ENCODE data around the gene KIR3DL1. TPM values are rescaled to one million over a fixed set of nuclear protein-coding genes. Genes with fewer than 3 reads are reported as not detected.
"Not testable (repeated sequence)": the region's sequence is repeated elsewhere in the genome, so short reads cannot be mapped to it uniquely, and the experiment has no call there.

The KIR3DL1 gene
- total RNA-seq, 1 donor from 2014 or later: not detected

DNA sequence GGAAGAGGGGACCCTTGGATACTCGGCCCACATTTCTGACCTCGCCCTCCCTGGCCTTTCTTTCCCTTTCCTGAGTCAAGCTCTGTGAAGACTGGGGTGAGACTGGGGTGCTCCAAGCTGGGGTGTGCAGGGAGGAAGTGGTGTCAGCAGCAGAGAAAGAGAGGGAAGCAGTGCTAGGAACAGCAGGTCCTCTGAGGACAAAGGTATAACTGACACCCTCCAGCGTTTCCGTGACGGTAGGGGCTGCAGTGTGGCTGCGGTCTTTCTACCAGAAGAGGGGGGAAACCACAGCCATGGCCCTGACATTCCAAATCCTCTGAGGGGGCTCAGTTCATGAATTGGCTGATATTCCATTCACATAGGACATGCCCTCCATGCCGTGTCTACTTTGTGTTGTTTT is 35.1 kb downstream of the KIR3DL1 start:
- H3K4me3 ChIP-seq (ENCODE audit: low read depth, low read length): no peak overlapping the region
- DNase-seq (ENCODE audit: low read depth): no peak
- TF ChIP-seq, protein P1, sequence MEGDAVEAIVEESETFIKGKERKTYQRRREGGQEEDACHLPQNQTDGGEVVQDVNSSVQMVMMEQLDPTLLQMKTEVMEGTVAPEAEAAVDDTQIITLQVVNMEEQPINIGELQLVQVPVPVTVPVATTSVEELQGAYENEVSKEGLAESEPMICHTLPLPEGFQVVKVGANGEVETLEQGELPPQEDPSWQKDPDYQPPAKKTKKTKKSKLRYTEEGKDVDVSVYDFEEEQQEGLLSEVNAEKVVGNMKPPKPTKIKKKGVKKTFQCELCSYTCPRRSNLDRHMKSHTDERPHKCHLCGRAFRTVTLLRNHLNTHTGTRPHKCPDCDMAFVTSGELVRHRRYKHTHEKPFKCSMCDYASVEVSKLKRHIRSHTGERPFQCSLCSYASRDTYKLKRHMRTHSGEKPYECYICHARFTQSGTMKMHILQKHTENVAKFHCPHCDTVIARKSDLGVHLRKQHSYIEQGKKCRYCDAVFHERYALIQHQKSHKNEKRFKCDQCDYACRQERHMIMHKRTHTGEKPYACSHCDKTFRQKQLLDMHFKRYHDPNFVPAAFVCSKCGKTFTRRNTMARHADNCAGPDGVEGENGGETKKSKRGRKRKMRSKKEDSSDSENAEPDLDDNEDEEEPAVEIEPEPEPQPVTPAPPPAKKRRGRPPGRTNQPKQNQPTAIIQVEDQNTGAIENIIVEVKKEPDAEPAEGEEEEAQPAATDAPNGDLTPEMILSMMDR (conservative IDR thresholded peaks at IDR 0.05; ENCODE audit: low read depth, low read length): no peak

DNA sequence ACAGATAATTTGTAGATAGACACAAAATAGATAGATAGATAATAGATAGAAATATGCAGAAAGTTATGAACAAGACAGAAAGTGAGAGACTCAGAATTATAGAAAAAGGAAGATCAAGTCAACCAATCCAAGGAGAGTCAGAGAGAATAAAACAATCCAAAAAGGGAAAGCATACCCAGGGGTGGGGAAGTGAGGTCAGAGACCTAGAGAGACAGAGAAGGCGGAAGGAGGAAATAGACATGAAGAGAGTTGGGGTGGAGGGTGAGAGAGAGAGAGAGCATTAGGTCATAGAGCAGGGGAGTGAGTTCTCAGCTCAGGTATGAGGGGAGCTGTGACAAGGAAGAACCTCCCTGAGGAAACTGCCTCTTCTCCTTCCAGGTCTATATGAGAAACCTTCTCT is 39.0 kb downstream of the KIR3DL1 start:
- H3K4me3 ChIP-seq (ENCODE audit: low read depth, low read length); DNase-seq (ENCODE audit: low read depth): not testable (repeated sequence)

DNA sequence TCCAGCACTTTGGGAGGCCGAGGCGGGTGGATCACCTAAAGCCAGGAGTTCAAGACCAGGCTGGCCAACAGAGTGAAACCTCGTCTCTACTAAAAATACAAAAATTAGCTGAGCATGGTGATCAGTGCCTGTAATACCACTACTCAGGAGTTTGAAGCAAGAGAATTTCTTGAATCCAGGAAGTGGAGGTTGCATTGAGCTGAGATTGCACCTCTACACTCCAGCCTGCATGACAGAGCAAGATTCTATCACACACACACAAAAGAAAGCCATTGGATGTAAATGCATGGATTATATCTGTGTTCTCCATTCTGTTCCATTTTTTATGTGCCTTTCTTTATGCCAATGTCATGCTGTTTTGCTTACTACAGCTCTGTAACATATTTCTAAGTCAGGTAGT is 42.2 kb downstream of the KIR3DL1 start:
- not testable (repeated sequence) for H3K4me3 ChIP-seq (ENCODE audit: low read depth, low read length); DNase-seq (ENCODE audit: low read depth)

DNA sequence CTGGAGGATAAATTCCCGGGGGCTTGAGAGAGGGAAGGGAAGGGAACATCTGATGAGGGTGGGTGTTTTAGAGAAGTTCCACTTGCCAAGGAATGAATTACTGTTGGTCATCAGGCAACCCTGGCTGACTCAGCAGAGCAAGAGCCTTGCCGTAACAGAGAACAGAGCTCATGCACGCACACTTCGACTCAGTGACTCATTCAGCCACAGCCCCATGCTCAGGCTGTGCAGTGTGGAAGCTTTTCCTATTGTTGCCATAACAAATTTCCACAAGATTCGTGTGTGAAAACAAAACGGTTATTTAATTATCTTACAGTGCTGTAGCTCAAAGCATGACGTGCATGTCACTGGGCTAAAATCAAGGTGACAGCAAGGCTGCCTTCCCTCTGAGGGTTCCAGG is 43.2 kb downstream of the KIR3DL1 start:
- DNase-seq (ENCODE audit: low read depth): not testable (repeated sequence)

GRCh38 chr19:54863459-54863858 is 47.2 kb downstream of the KIR3DL1 start:
- DNase-seq (ENCODE audit: low read depth); H3K4me3 ChIP-seq (ENCODE audit: low read depth, low read length): not testable (repeated sequence)

More for the DNA sequence above, 43.2 kb downstream of the KIR3DL1 start:
- not testable (repeated sequence) for H3K4me3 ChIP-seq (ENCODE audit: low read depth, low read length)

- TF ChIP-seq, protein P1 (conservative IDR thresholded peaks at IDR 0.05; ENCODE audit: low read depth, low read length): no peak
- no peak overlapping the region for H3K4me3 ChIP-seq (ENCODE audit: low read depth, low read length)
- DNase-seq (ENCODE audit: low read depth): no peak
These were observed 55.4 kb downstream of the KIR3DL1 start for GRCh38 chr19:54871696-54872095.

GRCh38 chr19:54873990-54874389 is 57.7 kb downstream of the KIR3DL1 start, which contains the start of gene FCAR:
TSS of gene FCAR (plus strand) at chr19:54874235. CDS start at chr19:54874290, 55 bp downstream.
- DNase-seq (ENCODE audit: low read depth): no peak
- TF ChIP-seq, protein P1 (conservative IDR thresholded peaks at IDR 0.05; ENCODE audit: low read depth, low read length): no peak
- H3K4me3 ChIP-seq (ENCODE audit: low read depth, low read length): no peak within 1 kb of the TSS

GRCh38 chr19:54875506-54875905 is 59.2 kb downstream of the KIR3DL1 start:
- TF ChIP-seq, protein P1 (conservative IDR thresholded peaks at IDR 0.05; ENCODE audit: low read depth, low read length): no peak
- DNase-seq (ENCODE audit: low read depth): no peak
- H3K4me3 ChIP-seq (ENCODE audit: low read depth, low read length): no peak overlapping the region

- TF ChIP-seq, protein P1 (conservative IDR thresholded peaks at IDR 0.05; ENCODE audit: low read depth, low read length): no peak
- DNase-seq (ENCODE audit: low read depth): no peak
- H3K4me3 ChIP-seq (ENCODE audit: low read depth, low read length): no peak overlapping the region
These were observed 61.2 kb downstream of the KIR3DL1 start for GRCh38 chr19:54877471-54877870.

Other genes with a start within 250 kb of the KIR3DL1 start
- gene LILRA2, start 242.7 kb upstream of the KIR3DL1 start, total RNA-seq: not detected in 2 replicates
- gene LILRA1, start 222.8 kb upstream of the KIR3DL1 start, total RNA-seq: not detected in 2 replicates
- gene LILRB1, start 186.0 kb upstream of the KIR3DL1 start, total RNA-seq: not detected in 2 replicates
- gene LILRB4, start 153.5 kb upstream of the KIR3DL1 start, total RNA-seq: not detected in 2 replicates
- gene KIR3DL3, start 92.0 kb upstream of the KIR3DL1 start, total RNA-seq: not detected in 2 replicates
- gene KIR2DL3, start 78.0 kb upstream of the KIR3DL1 start, total RNA-seq: not detected in 2 replicates
- not detected in 2 replicates for gene KIR2DL1, start 46.7 kb upstream of the KIR3DL1 start, total RNA-seq
- gene KIR2DL4, start 12.9 kb upstream of the KIR3DL1 start, total RNA-seq: not detected in 2 replicates
- gene KIR2DS4, start 16.2 kb downstream of the KIR3DL1 start, total RNA-seq: not detected in 2 replicates
- not detected in 2 replicates for gene KIR3DL2, start 34.0 kb downstream of the KIR3DL1 start, total RNA-seq
- not detected in 2 replicates for gene FCAR, start 57.8 kb downstream of the KIR3DL1 start, total RNA-seq
- not detected in 2 replicates for gene NCR1, start 89.7 kb downstream of the KIR3DL1 start, total RNA-seq
- not detected in 2 replicates for gene NLRP7, start 131.1 kb downstream of the KIR3DL1 start, total RNA-seq
- 12.4 and 28.3 TPM in 2 replicates for gene NLRP2, start 149.9 kb downstream of the KIR3DL1 start, total RNA-seq
- not detected in 2 replicates for gene GP6, start 221.8 kb downstream of the KIR3DL1 start, total RNA-seq
- gene RDH13, start 246.7 kb downstream of the KIR3DL1 start, total RNA-seq: 13.8 and 21.1 TPM in 2 replicates